Endometrial microvascular endothelial cells (primary cell): Measurements from ENCODE around the gene UBR3. TPM values are rescaled to one million over a fixed set of nuclear protein-coding genes. Genes with fewer than 3 reads are reported as not detected.

Experiments used
- in situ Hi-C: cut with HindIII; loops from 2 replicates; pipeline ENCODE4 v1.10.0; 2017; ENCODE audit warnings: low sequenced_read_pairs, low pct_unique_long_range_greater_than_20kb; ENCODE audit errors: inconsistent ontology term
- total RNA-seq: library from RNA; depleted of rRNA; stranded (reverse); fragments of >200 nt; gene quantifications from one replicate; pipeline ENCODE4 v1.2.3, GENCODE V29; 2015; ENCODE audit errors: inconsistent ontology term

UBR3 gene
- total RNA-seq, 1 donor from 2014 or later: 33.1 TPM

DNA sequence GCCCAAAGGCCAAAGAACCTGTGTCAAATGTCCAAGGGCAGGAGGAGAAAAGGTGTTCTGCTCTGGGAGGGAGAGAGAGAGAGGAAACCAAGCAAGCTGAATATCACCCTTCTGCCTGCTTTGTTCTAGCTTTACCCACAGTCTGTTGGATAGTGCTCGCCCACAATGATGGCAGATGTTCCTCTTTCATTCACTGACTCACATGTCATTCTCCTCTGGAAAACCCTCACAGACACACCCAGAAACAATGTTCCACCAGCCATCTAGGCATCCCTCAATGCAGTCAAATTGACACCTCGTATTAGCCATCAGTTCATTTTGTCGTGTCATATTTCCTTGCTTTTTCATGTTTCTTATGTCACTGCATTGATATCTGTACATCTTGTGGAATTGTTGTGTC is 150.3 kb downstream of the UBR3 start:
- in situ Hi-C loops: no loop called here

DNA sequence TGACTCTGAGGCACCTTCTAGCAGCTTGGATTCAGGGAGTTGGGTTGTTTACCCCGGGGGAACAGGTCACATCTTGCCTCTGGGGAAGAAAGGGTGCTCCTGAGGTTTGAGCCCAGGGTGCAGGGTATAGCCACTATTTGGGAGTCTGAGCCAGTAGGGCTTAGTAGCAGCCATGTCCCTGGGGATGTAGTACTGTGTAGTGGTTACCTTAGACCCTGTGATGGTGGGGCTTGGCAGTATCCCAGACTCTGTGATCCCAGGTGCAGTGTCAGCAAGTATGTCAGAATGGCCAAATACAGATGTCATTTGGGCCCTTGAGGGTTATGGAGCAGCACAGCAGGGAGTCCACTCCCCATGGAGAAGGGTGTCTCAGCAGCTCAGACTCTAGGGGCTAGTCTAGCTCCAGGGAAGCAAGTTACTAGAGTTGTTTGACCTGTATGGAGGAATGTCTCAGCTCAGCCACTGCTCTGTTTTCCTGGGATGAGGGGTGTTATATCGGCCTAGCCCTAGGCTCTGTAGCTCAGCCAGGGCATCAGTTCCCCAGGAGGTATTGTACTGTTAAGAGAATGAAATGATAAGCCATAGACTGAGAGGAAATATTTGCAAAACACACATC is 151.3 kb downstream of the UBR3 start:
- in situ Hi-C loops: no loop called here

DNA sequence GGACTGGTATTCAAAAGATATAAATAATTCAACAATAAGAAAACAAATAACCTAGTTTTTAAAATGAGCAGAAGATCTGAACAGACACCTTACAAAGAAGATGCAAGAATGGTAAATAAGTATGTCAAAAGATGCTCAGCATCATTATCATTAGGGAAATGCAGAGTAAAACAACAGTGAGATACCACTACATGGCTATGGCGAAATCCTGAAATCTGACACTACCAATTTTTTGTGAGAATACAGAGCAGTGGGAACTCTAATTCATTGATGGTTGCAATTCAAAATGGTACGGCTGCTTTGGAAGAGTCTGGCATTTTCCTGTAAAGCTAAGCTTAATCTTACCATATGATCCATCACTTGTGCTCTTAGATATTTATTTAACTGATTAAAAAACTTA is 151.8 kb downstream of the UBR3 start:
- in situ Hi-C loops: no loop called here

DNA sequence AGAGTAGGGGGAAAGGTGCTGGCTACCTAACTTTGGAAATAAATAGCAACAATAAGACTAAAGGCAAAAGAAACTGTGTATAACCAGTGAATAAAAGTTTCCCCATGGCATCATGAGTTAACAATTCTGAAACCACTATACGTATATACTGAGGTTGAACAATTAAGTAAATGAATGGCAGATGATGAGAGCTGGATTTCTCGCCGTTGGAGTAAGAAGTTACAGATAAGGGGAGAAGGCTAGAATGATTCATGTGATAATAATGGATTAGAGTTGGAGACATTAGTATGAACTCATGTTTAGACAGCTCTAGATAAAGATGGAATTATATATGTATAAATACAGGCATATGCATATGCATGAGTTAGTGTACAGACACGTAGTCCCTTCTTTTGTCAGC is 152.7 kb downstream of the UBR3 start:
- in situ Hi-C loops: no loop called here

DNA sequence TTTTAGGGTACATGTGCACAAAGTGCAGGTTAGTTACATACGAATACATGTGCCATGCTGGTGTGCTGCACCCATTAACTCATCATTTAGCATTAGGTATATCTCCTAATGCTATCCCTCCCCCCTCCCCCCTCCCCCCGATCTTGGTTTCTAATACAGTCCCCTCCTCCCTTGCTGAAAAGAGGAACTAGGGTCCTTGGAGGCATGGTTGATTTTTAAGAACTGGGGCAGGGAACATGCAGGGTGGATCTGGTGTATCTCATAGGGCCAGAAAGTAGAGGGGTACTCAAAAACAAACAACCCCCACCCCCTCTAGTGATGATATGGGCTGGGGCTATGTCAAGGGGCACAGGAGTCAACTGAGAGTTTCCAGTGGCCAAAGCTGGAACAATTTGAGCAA is 153.4 kb downstream of the UBR3 start:
- in situ Hi-C loops: no loop called here

DNA sequence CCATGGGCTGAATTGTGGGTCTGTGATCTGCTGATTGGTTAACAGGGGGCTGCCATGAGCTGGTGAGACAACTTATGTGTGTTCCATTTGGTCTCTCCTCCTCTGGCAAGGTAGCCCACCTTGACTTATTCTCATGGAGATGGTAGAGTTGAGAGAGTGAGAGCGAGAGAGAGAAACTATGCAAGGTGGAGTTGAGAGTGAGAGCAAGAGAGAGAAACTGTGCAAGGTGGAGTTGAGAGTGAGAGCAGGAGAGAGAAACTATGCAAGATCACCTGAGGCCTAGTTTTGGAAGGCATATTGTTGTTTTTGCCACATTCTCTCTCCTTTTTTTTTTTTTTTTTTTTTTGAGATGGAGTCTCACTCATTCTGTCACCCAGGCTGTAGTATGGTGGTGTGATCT is 155.7 kb downstream of the UBR3 start:
- in situ Hi-C loops: no loop called here

DNA sequence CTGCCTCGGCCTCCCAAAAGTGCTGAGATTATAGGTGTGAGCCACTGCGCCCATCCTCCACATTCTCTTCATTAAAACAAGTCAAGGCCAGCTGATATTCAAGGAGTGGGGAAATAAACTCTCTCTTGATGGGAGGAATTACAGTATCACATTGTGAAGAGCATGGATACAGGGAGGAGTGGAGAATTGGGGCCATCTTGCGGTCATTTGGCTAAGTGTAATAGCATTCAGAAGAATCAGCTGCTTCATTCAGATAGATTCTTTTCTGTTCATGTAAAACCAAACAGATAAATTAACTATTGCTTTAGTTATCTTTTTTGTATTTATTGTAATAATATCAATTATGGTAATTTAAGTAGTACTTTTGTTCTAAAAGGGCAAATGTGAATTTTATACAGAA is 156.3 kb downstream of the UBR3 start:
- in situ Hi-C loops: no loop called here

DNA sequence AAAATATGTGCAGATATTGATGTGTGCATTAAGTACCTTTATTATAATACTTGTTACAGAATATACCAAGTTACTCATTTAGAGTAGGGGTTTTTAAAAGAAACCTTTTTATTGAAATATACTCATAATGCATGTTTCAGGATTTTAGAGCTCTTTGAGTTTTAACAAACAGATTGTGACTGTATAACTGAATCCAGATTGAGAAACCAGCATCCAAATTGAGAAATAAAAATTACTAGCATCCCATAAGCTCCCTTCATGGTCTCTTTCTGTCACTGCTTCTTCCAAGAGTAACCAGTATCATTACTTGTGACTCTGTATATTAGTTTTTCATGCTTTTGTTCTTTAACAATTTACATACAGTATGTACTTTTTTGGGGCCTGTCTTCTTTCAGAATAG is 156.9 kb downstream of the UBR3 start:
- in situ Hi-C loops: no loop called here

DNA sequence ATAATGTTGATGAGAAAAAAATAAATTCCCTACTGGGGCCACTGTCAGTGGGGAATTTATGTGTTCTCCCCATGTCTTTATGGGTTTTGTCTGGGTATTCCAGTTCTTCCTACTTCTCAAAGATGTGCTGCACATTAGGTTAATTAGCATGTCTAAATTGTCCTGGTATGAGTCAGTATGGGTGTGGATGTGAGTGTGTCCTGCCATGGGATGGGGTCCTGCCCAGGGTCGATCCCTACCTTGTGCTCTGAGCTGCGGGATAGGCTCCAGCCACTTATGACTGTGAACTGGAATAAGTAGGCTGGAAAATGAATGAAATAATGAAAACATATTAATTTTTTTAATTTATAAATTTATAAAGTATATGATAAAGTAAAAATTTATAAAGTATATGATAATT is 167.5 kb downstream of the UBR3 start:
- in situ Hi-C loops: no loop called here

DNA sequence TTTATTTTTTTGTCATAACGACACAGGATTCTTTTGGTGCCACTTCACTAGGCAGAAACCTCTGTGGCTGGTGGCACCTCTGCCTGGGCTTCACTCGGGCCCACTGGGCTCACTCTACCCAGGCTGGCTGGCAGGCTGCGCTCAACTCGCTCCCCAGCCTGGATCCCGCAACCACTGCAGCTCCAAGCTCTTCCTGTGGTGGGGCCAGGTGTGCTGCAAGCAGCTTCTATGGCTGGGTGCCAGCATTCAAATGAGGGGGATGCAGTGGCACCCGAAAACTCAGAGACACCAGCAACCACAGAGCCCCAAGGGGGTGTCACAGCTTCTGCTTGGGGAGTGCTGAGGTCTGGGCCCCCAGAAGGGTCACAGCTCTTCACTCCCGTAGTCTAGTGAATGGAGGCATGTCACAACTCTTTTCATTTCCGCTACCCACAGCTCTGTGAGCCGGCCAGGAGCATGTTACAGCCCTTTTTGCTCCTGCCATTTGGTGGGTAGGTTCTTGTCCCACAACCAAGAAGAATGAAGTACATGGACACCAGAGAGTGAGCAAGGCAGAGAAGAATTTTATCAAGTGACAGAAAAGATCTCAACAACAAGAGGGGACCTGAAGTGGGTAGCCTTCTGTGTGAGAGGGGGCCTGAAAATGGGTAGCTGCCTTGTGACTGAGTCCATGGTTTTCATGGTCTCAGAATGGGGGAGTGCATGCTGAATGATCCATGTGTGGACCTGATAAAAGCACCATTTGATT is 170.1 kb downstream of the UBR3 start:
- in situ Hi-C loops: no loop called here

DNA sequence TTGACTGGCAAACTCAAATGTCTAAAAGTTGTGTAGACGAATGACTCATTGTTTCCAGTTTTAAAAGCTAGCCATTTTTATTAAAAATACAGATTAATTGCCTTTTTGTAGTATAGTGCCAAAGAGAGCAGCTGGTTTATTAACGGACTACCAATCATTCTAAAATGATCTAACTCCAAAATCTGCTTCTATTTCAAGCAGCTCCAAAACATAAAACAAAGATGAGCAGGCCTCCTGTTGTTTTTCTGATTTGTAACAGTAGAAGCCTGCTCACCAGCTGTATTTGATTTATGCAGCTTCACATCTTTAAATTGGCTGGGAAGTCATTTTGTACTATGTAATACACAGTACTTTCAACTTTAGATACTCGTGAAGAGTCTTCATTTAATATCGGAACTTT is 171.8 kb downstream of the UBR3 start:
- in situ Hi-C loops: no loop called here

DNA sequence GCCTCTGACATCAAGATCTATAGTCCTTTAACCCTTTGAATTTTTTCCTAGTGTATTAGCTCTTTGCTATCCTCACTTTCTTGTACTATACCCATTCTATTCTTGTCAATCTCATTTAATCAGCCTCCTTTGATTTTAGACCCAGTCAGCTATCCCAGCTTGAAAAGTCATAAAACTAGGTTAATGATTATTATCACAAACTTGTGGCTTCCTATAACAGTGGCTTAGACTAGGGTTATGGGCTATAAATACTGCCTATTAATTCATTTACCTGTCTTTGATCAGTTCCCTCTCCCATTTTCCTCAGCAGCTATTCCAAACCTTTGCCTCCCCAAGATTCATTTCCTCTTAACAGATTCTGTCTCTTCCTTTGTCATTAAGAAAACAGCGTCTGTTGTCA is 174.8 kb downstream of the UBR3 start:
- in situ Hi-C loops: no loop called here

DNA sequence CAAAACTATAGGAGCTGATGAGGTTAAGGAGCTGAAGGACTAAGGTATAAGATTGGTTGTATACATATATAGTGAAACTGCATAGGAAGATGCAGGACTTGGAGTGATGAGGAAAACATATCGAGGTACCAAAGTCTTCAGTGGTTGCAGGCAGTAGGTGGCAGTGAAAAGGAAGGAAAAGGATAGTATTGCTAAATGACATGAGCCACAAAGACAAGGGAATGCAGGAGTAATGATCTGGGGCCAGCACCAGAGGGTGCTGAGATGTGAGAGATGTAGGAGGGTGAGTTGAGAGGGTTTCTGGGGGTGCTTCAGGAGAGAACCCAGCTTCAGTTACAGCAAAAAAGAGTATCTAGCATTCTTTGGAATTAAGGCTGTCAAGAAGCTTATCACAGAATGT is 178.4 kb downstream of the UBR3 start:
- in situ Hi-C loops: no loop called here

DNA sequence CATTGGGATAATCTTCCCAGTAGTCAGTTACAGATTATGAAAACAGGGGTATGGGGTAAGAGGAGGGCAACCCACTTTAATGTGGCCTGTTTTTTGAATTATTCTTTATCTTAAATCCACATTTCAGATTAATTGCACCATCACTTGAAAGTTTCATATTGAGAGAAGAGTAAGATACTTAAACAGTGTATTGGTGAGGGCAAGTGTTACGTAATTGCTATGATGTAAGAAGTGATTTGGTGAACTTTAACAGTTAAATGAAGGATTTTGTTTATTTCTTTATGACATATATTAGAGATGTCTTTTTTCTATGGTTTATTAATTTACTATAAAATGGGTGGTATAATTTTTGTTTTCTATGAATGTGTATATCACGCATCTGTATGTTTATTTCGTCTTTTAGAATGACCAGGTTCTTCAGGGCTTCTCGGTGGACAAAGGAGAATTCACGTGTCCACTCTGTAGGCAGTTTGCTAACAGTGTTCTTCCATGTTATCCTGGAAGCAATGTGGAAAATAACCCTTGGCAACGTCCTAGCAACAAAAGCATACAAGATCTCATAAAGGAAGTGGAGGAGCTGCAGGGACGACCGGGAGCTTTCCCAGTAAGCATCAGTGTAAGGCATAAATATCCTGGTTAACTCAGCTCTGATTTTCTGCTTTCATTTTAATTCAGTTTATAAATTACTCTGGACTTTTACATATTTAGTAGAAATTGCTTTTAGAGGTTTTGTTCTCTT is 179.5 kb downstream of the UBR3 start:
- in situ Hi-C loops: no loop called here

DNA sequence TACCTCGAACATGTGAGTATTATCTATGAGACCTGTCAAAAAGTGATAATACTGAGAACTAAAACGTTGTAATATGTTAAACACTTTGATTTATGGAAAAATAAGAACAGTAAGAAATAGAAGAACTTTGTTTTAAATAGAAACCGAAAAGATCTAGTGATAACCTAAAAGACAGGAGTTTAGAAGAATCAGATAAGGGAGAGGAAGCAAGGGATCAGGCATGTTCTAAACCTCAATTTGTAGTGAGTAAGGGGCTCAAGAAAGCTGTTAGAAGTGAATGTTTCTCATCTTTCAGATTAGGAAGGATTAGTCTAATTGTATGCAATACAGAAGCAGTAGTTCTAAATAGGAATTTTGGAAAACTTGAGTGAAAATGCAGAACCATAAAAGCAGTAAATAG is 182.0 kb downstream of the UBR3 start:
- in situ Hi-C loops: no loop called here

DNA sequence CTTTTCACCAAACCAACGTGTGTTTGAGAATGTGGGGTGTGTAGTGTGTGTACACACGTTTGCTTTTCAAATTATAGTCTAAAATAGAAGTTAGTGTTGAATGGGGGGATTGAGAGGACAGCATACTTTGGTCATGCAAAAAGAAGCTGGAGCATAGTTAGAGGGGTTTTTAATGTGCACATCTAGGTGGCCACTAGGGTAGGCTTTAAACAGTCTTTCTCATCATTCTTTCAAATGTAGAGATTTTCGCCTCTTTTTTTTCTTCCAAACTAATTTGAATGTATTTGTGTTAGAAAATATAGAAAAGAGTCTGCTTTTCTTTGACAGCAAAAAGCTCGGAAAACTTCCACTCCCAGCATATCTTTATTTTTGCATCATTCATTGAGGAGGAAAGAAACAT is 185.5 kb downstream of the UBR3 start:
- in situ Hi-C loops: no loop called here

DNA sequence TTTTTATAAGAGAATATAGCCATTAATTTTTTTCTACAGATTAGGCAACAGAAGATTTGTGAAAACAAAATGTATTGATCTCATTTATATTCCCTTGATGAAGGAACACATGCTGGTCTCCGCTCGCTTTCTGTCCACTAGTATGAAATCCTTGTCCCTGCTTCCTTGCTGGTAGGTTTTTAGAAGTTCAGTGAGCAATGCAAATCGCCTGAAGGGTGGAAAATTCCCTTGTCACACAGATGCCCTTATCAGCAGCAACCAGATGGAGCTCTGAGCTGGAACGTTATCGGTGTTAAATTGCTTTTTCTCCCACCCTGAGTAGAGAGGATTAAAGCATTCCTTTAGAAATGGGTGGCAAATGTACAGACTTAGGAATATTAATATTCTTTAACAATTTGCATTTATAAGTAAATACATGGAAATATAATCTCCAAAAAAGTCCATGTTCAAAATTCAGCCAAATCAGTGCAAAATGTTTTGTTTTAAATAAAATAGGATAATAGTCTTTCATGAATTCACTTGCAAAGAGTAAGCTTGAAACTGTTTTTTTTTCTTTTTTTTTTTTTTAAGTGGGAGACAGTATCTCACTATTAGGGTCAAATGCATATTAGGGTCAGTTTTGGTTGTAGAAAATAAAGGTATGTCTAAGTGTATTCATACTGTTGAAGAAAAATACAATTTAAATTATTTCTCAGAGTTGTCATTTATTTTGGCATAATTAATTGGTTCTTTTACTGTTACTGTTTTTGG is 186.7 kb downstream of the UBR3 start:
- in situ Hi-C loops: no loop called here

DNA sequence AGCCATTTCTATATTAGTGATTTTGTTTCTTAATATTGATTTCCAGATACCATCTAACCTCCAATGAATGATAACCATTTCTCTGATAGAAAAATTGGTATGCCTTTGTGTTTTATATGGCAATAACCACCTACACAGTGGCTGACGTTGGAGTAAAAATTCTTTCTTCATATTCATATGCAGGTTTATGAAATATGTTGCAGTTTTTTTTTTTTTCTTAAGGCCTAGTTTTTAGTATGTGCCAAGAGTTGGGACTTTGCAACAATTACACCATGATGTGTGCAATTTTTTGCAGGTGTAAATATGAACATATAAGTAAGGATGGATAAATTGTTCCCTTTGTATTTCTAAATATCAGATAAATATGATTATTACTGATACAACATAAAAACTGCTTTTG is 187.5 kb downstream of the UBR3 start:
- in situ Hi-C loops: no loop called here

DNA sequence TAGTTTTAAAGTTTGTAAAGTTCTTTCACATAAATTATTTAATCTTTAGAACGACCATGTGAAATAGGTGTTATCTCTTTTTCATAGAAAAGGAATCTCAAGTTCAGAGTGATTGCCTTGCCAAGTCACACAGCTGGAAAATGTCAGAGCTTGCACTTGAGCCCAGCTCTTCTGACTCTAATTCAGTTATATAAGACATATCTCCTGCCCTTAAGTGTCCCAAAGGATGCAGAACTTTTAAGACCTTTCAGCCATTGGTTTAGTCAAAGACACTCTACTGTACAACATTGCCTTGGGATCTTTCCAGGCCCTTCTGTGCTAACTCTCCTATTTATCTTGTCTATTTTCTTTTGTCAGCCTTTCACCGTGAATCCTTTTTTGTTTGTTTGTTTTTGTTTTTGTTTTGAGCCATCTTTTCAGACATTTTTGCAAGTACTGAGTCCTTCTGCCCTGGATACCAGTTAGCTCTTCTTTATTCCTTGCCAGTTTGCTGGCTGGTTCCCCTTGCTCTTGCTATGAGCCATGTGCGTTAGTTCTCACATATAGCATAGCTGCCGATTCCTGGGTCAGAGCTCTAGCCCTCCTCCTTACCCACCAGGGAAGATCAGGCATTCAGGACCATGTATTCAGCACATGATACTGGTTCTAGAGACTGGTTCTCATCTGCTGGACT is 190.7 kb downstream of the UBR3 start:
- in situ Hi-C loops: no loop called here
